ENCODE data around the gene RNF2.
"Not testable (repeated sequence)": the region's sequence is repeated elsewhere in the genome, so short reads cannot be mapped to it uniquely, and the experiment has no call there.

RNF2 gene

GRCh38 chr1:185050823-185051451, 5.6 kb downstream of the RNF2 start:
- no peak for DNase-seq (ENCODE audit: low read depth)

GRCh38 chr1:185053204-185053603, 7.8 kb downstream of the RNF2 start:
- no peak for DNase-seq (ENCODE audit: low read depth)

DNA sequence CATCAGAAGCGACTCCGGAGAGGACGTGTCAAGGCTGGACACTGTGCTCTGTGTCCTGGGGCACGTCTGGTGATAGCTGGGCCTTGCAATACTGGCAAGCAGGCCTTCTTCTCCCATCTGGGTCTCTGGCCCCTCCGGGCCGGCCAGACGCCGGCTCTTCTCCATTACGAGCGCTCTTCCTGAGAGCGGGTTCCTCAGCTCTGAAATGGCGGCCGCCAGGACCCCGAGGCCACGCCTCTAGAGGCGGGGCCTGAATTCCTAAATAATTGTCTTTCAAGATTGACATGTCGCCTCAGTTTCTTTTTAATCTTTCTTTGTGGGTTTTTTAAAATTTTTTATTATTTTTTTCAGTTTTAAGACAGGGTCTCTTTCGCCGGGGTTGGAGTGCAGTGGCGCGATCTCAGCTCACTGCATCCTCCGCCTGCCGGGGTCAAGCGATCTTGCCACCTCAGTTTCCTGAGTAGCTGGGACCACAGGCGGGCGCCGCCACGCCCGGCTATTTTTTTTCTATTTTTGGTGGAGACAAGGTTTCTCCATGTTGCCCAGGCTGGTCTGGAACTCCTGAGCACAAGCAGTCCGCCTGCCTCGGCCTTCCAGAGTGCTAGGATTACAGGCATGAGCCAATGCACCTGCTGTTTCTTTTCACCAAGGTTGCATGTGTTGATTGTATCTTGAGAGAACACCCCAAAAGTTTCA, 9.2 kb downstream of the RNF2 start:
- DNase-seq (ENCODE audit: low read depth) = no peak

- no peak for DNase-seq (ENCODE audit: low read depth)
Observed at GRCh38 chr1:185058110-185058509, 12.8 kb downstream of the RNF2 start.

GRCh38 chr1:185058876-185059275, 13.5 kb downstream of the RNF2 start:
- DNase-seq (ENCODE audit: low read depth) = no peak

DNA sequence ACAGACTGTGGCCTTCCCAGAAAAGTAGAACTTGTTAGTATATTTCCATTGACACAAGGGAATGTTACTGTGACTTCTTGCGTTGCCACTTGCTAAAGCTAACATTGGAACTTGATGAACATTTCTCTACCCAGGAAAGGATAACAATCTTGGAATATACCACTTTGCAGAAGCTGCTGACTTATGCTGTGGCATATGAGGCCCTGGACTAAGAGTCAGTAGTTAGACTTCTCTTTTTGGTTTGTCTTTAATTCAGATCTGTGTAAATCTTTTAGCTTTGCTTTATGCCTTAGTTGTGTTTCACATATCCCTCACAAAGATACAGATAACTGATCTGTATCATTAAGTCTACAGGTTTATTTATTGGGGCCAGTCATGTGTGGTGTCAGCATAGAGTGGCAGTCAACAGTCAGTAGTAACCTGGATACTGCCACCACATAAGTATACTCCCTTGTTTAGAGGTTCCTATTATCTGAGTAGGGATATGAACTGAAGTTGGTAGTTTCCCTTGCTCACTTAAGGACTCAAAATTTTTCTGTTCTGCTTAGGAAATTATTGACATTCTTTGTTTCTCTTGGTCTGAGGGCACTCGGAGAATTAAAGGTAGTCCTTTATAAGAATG, 14.7 kb downstream of the RNF2 start:
- DNase-seq (ENCODE audit: low read depth) = no peak

- DNase-seq (ENCODE audit: low read depth) = no peak
Observed at GRCh38 chr1:185062710-185063370, 17.5 kb downstream of the RNF2 start.

DNA sequence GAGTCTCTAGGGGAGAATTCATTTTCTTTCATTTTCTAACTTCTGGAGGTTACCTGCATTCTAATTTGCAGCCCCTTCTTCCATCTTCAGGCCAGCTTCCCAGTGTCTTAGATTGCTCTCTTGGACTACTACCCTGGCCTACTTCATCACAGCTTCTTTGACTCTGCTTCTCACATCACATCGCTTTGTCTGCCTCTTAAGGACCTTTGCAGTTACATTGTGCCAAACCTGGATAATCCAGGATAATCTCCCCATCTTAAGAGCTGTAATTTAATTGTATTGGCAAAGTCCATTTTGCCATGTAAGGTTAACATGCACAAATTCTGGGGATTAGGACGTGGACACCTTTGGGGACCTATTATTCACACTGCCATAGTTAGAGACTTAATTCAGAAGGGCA, 18.4 kb downstream of the RNF2 start:
- no peak for DNase-seq (ENCODE audit: low read depth)

- DNase-seq (ENCODE audit: low read depth) = not testable (repeated sequence)
Observed at GRCh38 chr1:185065006-185065405, 19.6 kb downstream of the RNF2 start.

- no peak for DNase-seq (ENCODE audit: low read depth)
Observed at GRCh38 chr1:185066181-185066580, 20.8 kb downstream of the RNF2 start.

DNA sequence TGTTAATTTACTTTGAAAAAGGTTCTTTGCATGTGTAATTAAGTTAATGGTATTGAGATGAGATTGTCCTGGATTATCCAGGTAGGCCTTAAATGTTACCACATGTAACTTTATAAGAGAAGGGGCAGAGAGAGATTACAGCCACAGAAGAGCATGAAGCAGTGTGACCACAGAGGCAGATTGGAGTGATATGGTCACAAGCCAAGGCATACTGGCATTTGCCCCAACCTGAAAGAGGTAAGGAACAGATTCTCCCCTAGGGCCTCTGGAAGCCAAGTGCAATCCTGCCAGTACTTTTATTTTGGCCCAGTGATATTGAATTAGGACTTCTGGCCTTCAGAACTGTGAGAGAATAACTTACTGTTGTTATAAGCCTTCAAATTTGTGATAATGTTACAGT, 23.0 kb downstream of the RNF2 start:
- no peak for DNase-seq (ENCODE audit: low read depth)

GRCh38 chr1:185069202-185069772, 23.9 kb downstream of the RNF2 start:
- DNase-seq (ENCODE audit: low read depth) = peak; percentile 54

DNA sequence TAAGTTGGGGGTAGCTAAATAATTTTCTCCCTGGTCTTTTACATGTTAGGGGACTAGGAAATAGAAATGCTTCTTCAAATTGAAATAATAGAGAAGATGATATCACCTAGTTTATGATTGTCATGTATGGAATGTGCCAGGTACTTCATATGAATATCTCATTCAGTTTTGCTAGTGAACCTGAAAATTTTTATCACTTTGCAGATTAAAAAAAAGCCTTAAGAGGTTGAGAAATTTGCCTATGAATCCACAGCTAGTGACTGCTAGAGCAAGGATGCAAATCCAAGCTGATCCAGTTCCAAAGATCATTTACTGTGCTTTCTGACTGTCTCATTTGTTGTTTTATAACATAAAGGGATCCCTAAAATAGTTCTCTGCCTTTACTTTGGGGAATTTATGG, 24.7 kb downstream of the RNF2 start:
- no peak for DNase-seq (ENCODE audit: low read depth)

- peak; percentile 58 for DNase-seq (ENCODE audit: low read depth)
Observed at GRCh38 chr1:185073725-185074124, 28.4 kb downstream of the RNF2 start.

DNA sequence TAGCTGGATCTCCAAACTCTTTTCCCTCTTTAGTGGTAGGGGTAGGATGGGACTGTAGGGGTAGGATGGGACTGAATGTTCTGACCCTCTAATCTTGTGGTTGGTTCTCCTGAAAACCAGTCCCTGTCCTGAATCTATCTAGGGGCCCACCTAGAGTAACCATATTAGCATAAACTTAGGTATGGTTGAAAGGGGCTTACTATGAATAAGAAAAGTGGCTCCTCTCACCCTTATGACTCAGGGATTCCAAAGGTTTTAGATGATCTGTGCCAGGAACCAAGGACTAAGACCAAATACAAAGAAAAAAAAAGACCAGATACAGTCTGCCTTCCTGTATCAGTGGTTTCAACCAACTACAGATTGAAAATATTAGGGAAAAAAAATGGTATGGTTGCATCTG, 28.9 kb downstream of the RNF2 start:
- DNase-seq (ENCODE audit: low read depth) = peak; percentile 61

GRCh38 chr1:185075476-185075875, 30.1 kb downstream of the RNF2 start:
- DNase-seq (ENCODE audit: low read depth) = no peak

DNA sequence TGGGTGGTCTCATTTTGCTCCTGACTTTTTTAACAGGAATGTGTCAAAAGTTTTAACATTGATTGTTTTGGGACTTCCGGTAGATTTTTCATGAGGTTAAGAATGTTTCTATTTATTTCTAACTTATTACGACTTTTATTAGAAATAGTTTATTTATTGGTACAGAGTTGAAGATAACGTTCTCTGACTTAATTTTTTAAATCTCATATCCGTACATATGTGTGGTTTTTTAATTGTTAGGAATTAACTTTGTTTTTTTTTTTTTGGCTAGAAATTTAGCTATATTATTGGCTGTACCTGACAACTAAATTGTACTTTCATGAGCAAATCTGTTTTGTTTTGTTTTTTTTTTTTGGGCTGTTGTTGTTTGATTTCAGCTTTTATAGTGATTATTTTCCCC, 32.0 kb downstream of the RNF2 start:
- no peak for DNase-seq (ENCODE audit: low read depth)

DNA sequence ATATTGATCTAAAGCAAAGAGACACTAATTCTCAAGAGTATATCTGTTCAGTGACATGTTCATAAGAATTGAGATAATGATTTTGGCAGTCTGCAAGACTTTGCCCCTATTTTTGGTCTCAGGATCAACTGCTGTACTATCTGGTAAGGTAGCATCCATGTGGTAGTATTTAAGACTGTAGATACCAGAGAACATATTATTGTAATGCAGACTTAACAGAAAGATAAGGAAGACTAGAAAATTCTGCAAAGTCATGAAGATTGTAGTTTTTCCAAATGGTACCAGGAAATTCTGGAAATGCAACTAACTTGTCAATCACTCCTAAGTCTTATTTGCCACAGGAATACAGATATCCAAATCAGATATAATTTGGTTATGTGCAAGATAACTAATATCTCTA, 35.1 kb downstream of the RNF2 start:
- DNase-seq (ENCODE audit: low read depth) = no peak

GRCh38 chr1:185083818-185084217, 38.5 kb downstream of the RNF2 start:
- no peak for DNase-seq (ENCODE audit: low read depth)

DNA sequence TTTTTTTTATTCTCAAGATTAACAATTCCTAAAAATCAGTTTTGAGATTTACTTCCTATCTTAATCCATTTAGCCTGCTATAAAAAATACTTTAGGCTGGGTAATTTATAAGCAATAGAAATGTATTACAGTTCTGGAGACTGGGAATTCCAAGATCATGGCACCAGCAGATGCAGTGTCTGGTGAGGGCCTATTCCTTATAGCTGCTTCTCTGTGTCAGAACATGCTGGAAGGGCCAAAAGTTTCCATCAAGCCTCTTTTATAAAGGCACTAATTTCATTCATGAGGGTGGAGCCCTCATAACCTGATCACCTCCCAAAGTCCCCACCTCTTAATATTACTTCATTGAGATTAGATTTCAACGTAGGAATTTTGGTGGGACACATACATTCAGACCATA, 41.7 kb downstream of the RNF2 start:
- no peak for DNase-seq (ENCODE audit: low read depth)

DNA sequence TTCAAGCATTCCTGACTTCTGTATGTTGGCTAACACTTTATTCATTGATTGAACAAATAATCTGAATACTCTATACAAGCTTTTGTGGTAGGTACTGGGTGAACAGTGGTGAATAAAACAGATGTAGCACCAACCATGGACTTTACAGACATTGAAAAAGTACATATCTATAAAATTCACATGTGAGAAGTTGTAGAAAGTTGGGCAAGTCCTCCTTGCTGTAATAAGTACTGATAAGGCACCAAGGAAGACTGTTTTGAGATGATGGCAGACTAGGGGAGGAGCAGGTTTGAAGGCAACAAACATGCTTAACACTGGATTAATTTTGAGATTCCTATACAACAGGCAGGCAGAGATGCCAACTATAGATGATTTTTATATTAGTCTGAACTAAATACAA, 42.4 kb downstream of the RNF2 start:
- DNase-seq (ENCODE audit: low read depth) = no peak

DNA sequence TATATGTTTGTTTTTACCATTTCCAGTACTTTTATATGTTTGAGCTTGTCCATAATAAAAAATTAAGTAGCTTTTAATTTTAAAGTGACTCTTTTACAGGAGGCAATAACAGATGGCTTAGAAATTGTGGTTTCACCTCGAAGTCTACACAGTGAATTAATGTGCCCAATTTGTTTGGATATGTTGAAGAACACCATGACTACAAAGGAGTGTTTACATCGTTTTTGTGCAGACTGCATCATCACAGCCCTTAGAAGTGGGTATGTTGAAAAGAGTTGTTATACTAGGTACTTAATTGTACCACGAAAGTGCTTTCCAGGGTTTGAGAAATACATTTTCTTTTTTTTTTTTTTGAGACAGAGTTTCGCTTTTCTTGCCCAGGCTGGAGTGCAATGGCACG, 46.1 kb downstream of the RNF2 start:
- DNase-seq (ENCODE audit: low read depth) = no peak

DNA sequence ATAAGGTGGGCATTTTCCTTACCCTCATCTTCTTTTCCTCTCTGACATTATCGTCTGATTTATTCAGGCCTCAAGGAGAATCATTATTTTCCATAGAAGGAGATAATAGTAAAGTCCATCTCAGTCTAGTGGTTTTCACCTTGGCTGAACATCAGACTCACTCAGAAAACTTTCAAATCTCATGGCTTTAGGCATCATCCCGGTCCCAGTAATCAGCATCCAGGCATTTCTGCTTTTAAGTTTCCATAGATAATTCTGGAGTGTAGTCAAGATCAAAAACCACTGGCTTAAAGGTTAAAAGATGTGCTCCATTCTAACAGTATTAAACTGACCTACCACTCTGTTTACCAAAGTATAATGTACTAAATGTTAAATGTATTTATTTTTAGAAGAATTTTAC, 49.4 kb downstream of the RNF2 start:
- no peak for DNase-seq (ENCODE audit: low read depth)

All from amniotic epithelial cell (primary cell).